ENCODE results near the gene EPHB1. TPM values are rescaled to one million over a fixed set of nuclear protein-coding genes. Genes with fewer than 3 reads are reported as not detected.

Gene EPHB1
- total RNA-seq, 4 donors from 2014 or later, result 0.74 to 2.2 (median 1.1) TPM

DNA sequence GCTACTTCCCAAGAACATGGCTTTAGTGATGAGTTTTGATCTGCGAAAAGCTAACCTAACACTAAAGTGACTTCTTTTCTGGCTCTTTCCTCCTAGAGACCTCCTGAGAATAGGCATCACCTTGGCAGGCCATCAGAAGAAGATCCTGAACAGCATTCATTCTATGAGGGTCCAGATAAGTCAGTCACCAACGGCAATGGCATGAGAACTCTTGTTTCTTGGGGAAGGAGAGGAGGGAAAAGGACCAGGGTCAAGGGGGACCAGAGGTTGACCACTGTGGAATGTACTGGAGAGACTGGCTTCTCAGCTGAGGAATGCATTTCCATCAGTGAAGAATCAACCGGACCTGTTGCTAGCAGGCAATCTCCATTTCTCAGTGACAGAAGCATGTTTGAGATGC is 463.9 kb downstream of the EPHB1 start:
- DNase-seq (ENCODE audit: low spot score) (no peak), ATAC-seq (ENCODE audit: low FRiP score) (no peak)
- TF ChIP-seq, protein P1, sequence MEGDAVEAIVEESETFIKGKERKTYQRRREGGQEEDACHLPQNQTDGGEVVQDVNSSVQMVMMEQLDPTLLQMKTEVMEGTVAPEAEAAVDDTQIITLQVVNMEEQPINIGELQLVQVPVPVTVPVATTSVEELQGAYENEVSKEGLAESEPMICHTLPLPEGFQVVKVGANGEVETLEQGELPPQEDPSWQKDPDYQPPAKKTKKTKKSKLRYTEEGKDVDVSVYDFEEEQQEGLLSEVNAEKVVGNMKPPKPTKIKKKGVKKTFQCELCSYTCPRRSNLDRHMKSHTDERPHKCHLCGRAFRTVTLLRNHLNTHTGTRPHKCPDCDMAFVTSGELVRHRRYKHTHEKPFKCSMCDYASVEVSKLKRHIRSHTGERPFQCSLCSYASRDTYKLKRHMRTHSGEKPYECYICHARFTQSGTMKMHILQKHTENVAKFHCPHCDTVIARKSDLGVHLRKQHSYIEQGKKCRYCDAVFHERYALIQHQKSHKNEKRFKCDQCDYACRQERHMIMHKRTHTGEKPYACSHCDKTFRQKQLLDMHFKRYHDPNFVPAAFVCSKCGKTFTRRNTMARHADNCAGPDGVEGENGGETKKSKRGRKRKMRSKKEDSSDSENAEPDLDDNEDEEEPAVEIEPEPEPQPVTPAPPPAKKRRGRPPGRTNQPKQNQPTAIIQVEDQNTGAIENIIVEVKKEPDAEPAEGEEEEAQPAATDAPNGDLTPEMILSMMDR (IDR thresholded peaks at IDR 0.05), result no peak

DNA sequence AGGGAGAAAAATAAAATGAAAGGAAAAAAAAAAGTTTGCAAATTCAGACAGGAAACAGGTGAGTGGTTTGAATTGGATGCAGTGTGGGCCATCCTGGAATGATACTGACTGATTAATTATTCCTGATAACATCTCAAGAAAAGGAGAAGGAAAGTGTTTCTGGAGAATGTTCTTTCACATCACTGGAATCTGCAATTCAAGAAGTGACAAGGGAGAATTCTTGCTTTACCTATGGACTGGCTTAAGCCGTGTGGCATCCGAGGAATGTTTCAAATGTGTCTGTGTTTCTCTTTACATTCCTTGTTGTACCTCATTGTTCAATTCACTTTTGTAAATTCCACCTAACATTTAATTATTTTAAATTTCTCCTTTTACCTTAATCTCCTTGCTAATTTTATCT is 465.0 kb downstream of the EPHB1 start:
- ATAC-seq (ENCODE audit: low FRiP score) (no peak), DNase-seq (ENCODE audit: low spot score) (no peak)
- TF ChIP-seq, protein P1 (IDR thresholded peaks at IDR 0.05), result no peak

DNA sequence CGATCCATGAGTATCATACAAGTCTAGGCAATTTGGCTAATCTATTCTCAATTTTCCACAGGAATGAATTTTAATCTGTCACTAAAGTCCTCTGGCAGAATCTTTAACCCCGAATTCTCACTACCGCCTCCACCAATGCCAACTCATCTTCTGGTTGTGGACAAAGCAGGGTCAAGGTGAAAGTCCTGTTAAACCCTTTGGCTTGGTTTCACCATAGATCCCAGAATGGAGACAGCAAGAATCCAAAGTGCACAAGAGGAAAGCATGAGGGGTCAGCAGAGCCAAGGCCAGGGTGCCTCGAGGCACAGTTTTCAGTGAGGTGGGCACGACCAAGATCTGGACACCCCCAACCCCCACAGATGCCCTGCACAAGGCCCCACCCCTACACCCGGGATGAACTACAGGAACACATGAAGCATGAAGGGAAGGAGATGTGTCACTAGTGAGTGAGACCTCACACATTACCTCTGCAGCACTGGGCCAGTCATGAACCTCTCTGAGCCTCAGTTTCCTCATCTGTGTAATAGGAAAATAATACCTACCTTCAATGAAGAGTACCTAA is 466.2 kb downstream of the EPHB1 start:
- no peak for ATAC-seq (ENCODE audit: low FRiP score)
- no peak for DNase-seq (ENCODE audit: low spot score)
- TF ChIP-seq, protein P1 (IDR thresholded peaks at IDR 0.05), result no peak

DNA sequence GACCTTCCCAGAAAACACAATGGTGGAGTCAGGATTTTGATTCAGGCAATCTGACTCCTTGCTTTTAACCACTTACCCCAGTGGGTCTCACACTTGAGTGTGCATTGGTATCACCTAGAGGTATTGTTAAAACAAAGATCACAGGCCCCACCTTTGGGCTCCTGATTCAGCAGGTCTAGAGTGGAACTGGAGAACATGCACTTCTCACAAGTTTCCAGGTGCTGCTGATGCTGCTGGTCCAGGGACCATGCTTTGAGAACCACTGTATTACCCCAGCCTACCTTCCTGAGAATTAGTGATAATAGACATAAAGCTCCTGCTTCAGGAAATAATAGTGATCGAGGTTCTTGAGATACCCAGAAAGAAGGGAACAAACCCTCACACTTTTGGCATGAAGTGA is 466.9 kb downstream of the EPHB1 start:
- DNase-seq (ENCODE audit: low spot score) (no peak), ATAC-seq (ENCODE audit: low FRiP score) (no peak)
- TF ChIP-seq, protein P1 (IDR thresholded peaks at IDR 0.05), result no peak

DNA sequence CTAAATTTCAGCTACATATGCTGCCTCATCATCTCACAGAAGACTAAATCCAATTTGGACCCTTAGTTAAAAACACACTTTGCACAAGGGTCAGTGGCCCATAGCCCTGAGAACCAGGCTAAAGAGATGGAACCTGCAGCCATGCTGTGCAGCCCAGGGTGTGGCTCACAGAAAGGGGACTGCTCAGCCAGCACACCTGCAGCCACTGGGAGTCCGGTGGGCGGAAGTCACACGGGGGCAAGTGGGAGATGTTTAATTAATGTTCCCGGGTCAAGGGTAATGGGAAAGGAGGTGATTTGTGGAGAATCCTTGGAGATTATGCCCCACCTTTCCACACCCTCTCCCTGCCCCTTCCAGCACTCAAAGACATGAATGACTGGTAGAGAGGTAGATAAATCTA is 467.4 kb downstream of the EPHB1 start:
- TF ChIP-seq, protein P1 (IDR thresholded peaks at IDR 0.05), result no peak
- no peak for DNase-seq (ENCODE audit: low spot score)

DNA sequence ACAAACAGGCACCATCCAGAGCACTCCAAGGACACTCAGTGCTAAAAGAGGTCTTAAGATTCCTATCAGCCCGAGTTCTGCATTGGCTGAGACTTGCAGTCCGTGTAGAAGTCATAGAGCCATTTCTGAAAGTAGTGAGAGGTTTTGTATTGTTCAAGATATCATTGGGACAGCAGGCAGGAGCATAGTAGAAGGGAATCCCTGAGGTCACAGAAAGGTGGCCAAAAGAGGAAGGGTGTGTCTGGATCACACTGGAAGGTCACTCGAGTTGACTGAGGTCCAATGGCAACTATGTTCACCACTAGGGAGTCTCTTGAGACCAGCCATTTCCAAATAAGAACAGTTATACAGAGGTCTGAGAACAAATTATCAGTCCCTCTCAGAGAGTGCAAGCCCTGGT is 468.3 kb downstream of the EPHB1 start:
- ATAC-seq (ENCODE audit: low FRiP score) (no peak), DNase-seq (ENCODE audit: low spot score) (no peak)
- TF ChIP-seq, protein P1 (IDR thresholded peaks at IDR 0.05), result no peak

More for the DNA sequence above, 467.4 kb downstream of the EPHB1 start:
- ATAC-seq (ENCODE audit: low FRiP score), result no peak

DNA sequence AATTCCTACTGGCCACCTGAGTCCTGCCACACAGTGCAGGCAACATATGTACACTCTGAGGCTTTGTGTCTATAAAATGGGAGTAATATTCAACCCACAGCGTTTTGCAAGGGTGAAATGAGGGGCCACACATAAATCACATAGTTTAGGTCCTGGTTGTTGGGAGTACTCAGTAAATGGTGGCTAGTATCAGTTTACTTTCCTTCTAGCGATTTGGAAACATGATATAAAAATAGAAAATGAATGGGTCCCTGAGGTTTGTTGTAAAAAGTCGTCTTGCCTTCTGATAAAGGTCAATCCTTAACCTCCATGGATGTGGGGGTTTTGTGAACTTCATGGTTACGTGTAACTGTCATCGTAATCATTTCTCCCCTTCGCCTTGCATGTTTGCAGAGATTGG is 472.4 kb downstream of the EPHB1 start:
- TF ChIP-seq, protein P1 (IDR thresholded peaks at IDR 0.05), result no peak
- DNase-seq (ENCODE audit: low spot score), result no peak
- no peak for ATAC-seq (ENCODE audit: low FRiP score)

Measured in omental fat pad (tissue), 4 donors.